ENCODE data around the gene OXCT2. TPM values are rescaled to one million over a fixed set of nuclear protein-coding genes. Genes with fewer than 3 reads are reported as not detected.
A peak's percentile ranks its signal among the peaks of the same experiment; 100 is the strongest.

The OXCT2 gene
- total and polyA plus RNA-seq, 2 of the 13 experiments (the other 11 are each of a cell fraction or from before 2014, with no cell fraction given): 0.21 to 0.33 TPM

GRCh38 chr1:39788758-39789570, 17.8 kb upstream of the OXCT2 start, which contains the start of gene BMP8B (continued):
- TF ChIP-seq ZFX (CRISPR knock-in tag; IDR thresholded peaks at IDR 0.05; ENCODE audit: low read depth): peak; percentile 26; the same call in 1 of the 2 replicates
- TF ChIP-seq HOXA5 (CRISPR knock-in tag; IDR thresholded peaks at IDR 0.05): no peak
- no peak for TF ChIP-seq HMGXB3 (CRISPR knock-in tag; IDR thresholded peaks at IDR 0.05; ENCODE audit: borderline replicate concordance)
- TF ChIP-seq ZNF747 (CRISPR knock-in tag; IDR thresholded peaks at IDR 0.05; ENCODE audit: borderline replicate concordance): no peak
- no peak for TF ChIP-seq ZNF234 (CRISPR knock-in tag; conservative IDR thresholded peaks at IDR 0.05)
- peak; percentile 16; the same call in 1 of the 2 replicates for TF ChIP-seq AHDC1 (CRISPR knock-in tag; IDR thresholded peaks at IDR 0.05; ENCODE audit: borderline replicate concordance)
- peak; percentile 80 for TF ChIP-seq ZNF687 (CRISPR knock-in tag; IDR thresholded peaks at IDR 0.05)
- TF ChIP-seq BATF2 (CRISPR knock-in tag; IDR thresholded peaks at IDR 0.05): no peak
- 0 out of 2 replicates have a peak, but pooled peaks have one; percentile 47 for TF ChIP-seq ZNF468 (CRISPR knock-in tag; IDR thresholded peaks at IDR 0.05)
- no peak for TF ChIP-seq CAMTA2 (CRISPR knock-in tag; IDR thresholded peaks at IDR 0.05; ENCODE audit: borderline replicate concordance)
- peak; percentile 27; the same call in 1 of the 2 replicates for TF ChIP-seq EED (CRISPR knock-in tag; IDR thresholded peaks at IDR 0.05)
- TF ChIP-seq, protein P1, sequence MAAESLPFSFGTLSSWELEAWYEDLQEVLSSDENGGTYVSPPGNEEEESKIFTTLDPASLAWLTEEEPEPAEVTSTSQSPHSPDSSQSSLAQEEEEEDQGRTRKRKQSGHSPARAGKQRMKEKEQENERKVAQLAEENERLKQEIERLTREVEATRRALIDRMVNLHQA (CRISPR knock-in tag; IDR thresholded peaks at IDR 0.05): no peak
